Fibroblast of skin of right biceps (primary cell): ENCODE measurements around the gene ILDR1.
"Not testable (repeated sequence)": the region's sequence is repeated elsewhere in the genome, so short reads cannot be mapped to it uniquely, and the experiment has no call there.

Experiments
- DNase-seq: peaks from one replicate; pipeline ENCODE4 v3.0.0-alpha.2; 2013

The ILDR1 gene

GRCh38 chr3:121938141-121938855, 83.7 kb downstream of the ILDR1 start:
- DNase-seq, result not testable (repeated sequence)
